Measurements from ENCODE around the gene MAP7. TPM values are rescaled to one million over a fixed set of nuclear protein-coding genes. Genes with fewer than 3 reads are reported as not detected.

MAP7 gene
- total RNA-seq, 2 experiments from 2014 or later = 0.45 to 0.49 TPM

- DNase-seq = no peak
- no peak overlapping the region for H3K4me3 ChIP-seq (ENCODE audit: low read length)
- no peaks in the 10 kb centered on the region for H3K36me3 ChIP-seq (ENCODE audit: insufficient read depth, low read length)
- POLR2A ChIA-PET = no interaction called here
- peaks cover 67% of the 10 kb centered on the region for H3K27me3 Mint-ChIP-seq
- TF ChIP-seq CTCF (IDR thresholded peaks at IDR 0.05) = no peak
- H3K27me3 ChIP-seq (ENCODE audit: control insufficient read depth in 1 of 2, insufficient read depth in 2 of 2, low read length in 2 of 2) = peaks cover 19 to 45% of the 10 kb centered on the region in 2 experiments
- peaks cover 13% of the 10 kb centered on the region for H3K4me1 ChIP-seq (ENCODE audit: insufficient read depth, low read length)
- H3K4me3 Mint-ChIP-seq = no peak overlapping the region
- no peak overlapping the region for H3K27ac ChIP-seq (ENCODE audit: low read depth in 1 of 2, low read length in 2 of 2)
- CTCF ChIA-PET = interaction anchor here (0.6 kb wide), 1 partner anchor 746 kb away, joined by 3 read pairs; no protein-coding TSS in a partner anchor
- peaks cover 11% of the 10 kb centered on the region for H3K4me1 Mint-ChIP-seq (ENCODE audit: low read depth)
- ATAC-seq (ENCODE audit: poor library complexity) = no peak
- no peaks in the 10 kb centered on the region for H3K9me3 ChIP-seq (ENCODE audit: control insufficient read depth in 1 of 2, insufficient read depth in 1 of 2, low read length in 2 of 2)
- no peaks in the 10 kb centered on the region for H3K9me3 Mint-ChIP-seq
- intact Hi-C loops (cut with DNase I, micrococcal nuclease) = no loop called here
- H3K36me3 Mint-ChIP-seq (ENCODE audit: low read depth) = no peaks in the 10 kb centered on the region
- H3K27ac Mint-ChIP-seq = no peak overlapping the region
These were observed 3.9 kb downstream of the MAP7 start for GRCh38 chr6:136546331-136546730.

- H3K36me3 ChIP-seq (ENCODE audit: insufficient read depth, low read length) = no peaks in the 10 kb centered on the region
- no peak overlapping the region for H3K27ac ChIP-seq (ENCODE audit: low read depth in 1 of 2, low read length in 2 of 2)
- TF ChIP-seq CTCF (IDR thresholded peaks at IDR 0.05) = no peak
- H3K27me3 ChIP-seq (ENCODE audit: control insufficient read depth in 1 of 2, insufficient read depth in 2 of 2, low read length in 2 of 2) = peaks cover 13 to 39% of the 10 kb centered on the region in 2 experiments
- no peaks in the 10 kb centered on the region for H3K9me3 ChIP-seq (ENCODE audit: control insufficient read depth in 1 of 2, insufficient read depth in 1 of 2, low read length in 2 of 2)
- CTCF ChIA-PET = interaction anchor here (1.0 kb wide), 1 partner anchor 18 kb away, joined by 3 read pairs; no protein-coding TSS in a partner anchor
- POLR2A ChIA-PET = no interaction called here
- Mint-ChIP-seq H3K9me3 (no peaks in the 10 kb centered on the region), H3K4me1 (ENCODE audit: low read depth) (peaks cover 4% of the 10 kb centered on the region), H3K4me3 (no peak overlapping the region), H3K27ac (no peak overlapping the region), H3K27me3 (peaks cover 57% of the 10 kb centered on the region), H3K36me3 (ENCODE audit: low read depth) (no peaks in the 10 kb centered on the region)
- no peak overlapping the region for H3K4me3 ChIP-seq (ENCODE audit: low read length)
- no peak for ATAC-seq (ENCODE audit: poor library complexity)
- DNase-seq = no peak
- intact Hi-C loops (cut with DNase I, micrococcal nuclease) = no loop called here
- H3K4me1 ChIP-seq (ENCODE audit: insufficient read depth, low read length) = peaks cover 2% of the 10 kb centered on the region
These were observed 5.9 kb downstream of the MAP7 start for GRCh38 chr6:136544326-136544725.

GRCh38 chr6:136541395-136541794, 8.8 kb downstream of the MAP7 start:
- H3K9me3 Mint-ChIP-seq = no peaks in the 10 kb centered on the region
- H3K9me3 ChIP-seq (ENCODE audit: control insufficient read depth in 1 of 2, insufficient read depth in 1 of 2, low read length in 2 of 2) = no peaks in the 10 kb centered on the region
- no peak for TF ChIP-seq CTCF (IDR thresholded peaks at IDR 0.05)
- no peaks in the 10 kb centered on the region for H3K36me3 Mint-ChIP-seq (ENCODE audit: low read depth)
- DNase-seq = no peak
- ChIA-PET CTCF (no interaction called here), POLR2A (no interaction called here)
- no peak overlapping the region for H3K4me3 Mint-ChIP-seq
- H3K27ac Mint-ChIP-seq = no peak overlapping the region
- H3K27ac ChIP-seq (ENCODE audit: low read depth in 1 of 2, low read length in 2 of 2) = no peak overlapping the region
- intact Hi-C loops (cut with DNase I, micrococcal nuclease) = no loop called here
- H3K27me3 Mint-ChIP-seq = peaks cover 28% of the 10 kb centered on the region
- H3K4me1 ChIP-seq (ENCODE audit: insufficient read depth, low read length) = no peaks in the 10 kb centered on the region
- no peak overlapping the region for H3K4me3 ChIP-seq (ENCODE audit: low read length)
- H3K36me3 ChIP-seq (ENCODE audit: insufficient read depth, low read length) = no peaks in the 10 kb centered on the region
- no peak for ATAC-seq (ENCODE audit: poor library complexity)
- H3K27me3 ChIP-seq (ENCODE audit: control insufficient read depth in 1 of 2, insufficient read depth in 2 of 2, low read length in 2 of 2) = peaks cover 0 to 19% of the 10 kb centered on the region in 2 experiments
- no peaks in the 10 kb centered on the region for H3K4me1 Mint-ChIP-seq (ENCODE audit: low read depth)

Data from CD4-positive, alpha-beta T cell (primary cell).